Stomach (tissue), 4 donors: ENCODE measurements around the gene HP1BP3.

Experiments used
- EP300 ChIP-seq: sonication (generic); formaldehyde crosslinking; IDR thresholded peaks from one replicate; pipeline ENCODE4 v1.6.1; 2017; ENCODE audit warnings: antibody characterized with exemption
- TF ChIP-seq, protein P1 (sequence below), 7 experiments: fragments of 450-650 bp in 4 of 7; fragments of 200-600 bp in 3 of 7; sonication (generic) in 3 of 7; IDR thresholded peaks; one replicate each; pipeline ENCODE4 v1.5.1; 2016 to 2019; ENCODE audit warnings: antibody characterized with exemption in 7 of 7, control low read depth in 2 of 7, mild to moderate bottlenecking in 1 of 7

DNA sequence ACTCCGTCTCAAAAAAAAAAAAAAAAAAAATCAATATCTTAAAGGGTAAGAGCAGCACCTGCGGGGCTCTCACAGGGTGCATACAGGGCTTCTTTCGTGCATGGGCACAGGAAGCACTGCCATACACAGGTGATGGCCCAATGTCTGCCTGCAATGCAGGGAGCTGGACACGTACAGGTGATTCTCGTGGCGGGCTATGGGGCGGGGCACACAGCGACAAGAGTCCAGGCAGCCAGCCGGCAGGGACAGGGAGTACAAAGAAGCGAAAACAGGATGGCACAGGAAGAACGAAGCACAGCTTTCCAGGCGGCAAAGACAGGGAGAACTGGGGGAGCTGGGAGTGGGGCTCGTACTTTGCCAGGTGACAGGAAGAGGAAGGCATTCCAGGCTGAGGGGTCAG is 70.9 kb downstream of the HP1BP3 start:
- TF ChIP-seq EP300 = no peak
- TF ChIP-seq, protein P1, sequence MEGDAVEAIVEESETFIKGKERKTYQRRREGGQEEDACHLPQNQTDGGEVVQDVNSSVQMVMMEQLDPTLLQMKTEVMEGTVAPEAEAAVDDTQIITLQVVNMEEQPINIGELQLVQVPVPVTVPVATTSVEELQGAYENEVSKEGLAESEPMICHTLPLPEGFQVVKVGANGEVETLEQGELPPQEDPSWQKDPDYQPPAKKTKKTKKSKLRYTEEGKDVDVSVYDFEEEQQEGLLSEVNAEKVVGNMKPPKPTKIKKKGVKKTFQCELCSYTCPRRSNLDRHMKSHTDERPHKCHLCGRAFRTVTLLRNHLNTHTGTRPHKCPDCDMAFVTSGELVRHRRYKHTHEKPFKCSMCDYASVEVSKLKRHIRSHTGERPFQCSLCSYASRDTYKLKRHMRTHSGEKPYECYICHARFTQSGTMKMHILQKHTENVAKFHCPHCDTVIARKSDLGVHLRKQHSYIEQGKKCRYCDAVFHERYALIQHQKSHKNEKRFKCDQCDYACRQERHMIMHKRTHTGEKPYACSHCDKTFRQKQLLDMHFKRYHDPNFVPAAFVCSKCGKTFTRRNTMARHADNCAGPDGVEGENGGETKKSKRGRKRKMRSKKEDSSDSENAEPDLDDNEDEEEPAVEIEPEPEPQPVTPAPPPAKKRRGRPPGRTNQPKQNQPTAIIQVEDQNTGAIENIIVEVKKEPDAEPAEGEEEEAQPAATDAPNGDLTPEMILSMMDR (IDR thresholded peaks at IDR 0.05) = no peak
